SK-N-SH treated with all-trans-retinoic acid at 6 μM for 48 hours (cell line): Measurements from ENCODE around the gene PRRC2A.

ENCODE experiments used
- ARNTL ChIP-seq: fragments of 450-650 bp; formaldehyde crosslinking; IDR thresholded peaks from 2 replicates; pipeline ENCODE4 v1.5.0; 2020; ENCODE audit warnings: low read depth, mild to moderate bottlenecking, moderate library complexity, borderline replicate concordance
- CSDC2 ChIP-seq: fragments of 250-450 bp; sonication (Bioruptor Pico); IDR thresholded peaks from 2 replicates; pipeline ENCODE4 v1.5.0; 2020; ENCODE audit warnings: mild to moderate bottlenecking, moderate library complexity
- PATZ1 ChIP-seq: fragments of 250-450 bp; sonication (Bioruptor Pico); IDR thresholded peaks from 2 replicates; pipeline ENCODE4 v1.8.0; 2020; ENCODE audit warnings: mild to moderate bottlenecking, moderate library complexity, borderline replicate concordance
- TSHZ2 ChIP-seq: fragments of 250-450 bp; sonication (Bioruptor Pico); IDR thresholded peaks from 2 replicates; pipeline ENCODE4 v1.5.0; 2020; ENCODE audit warnings: mild to moderate bottlenecking, moderate library complexity
- ZFP3 ChIP-seq: fragments of 250-450 bp; sonication (Bioruptor Pico); IDR thresholded peaks from 2 replicates; pipeline ENCODE4 v1.5.0; 2020; ENCODE audit warnings: mild to moderate bottlenecking, moderate library complexity
- ZNF565 ChIP-seq: fragments of 450-650 bp; formaldehyde crosslinking; conservative IDR thresholded peaks from 2 replicates; pipeline ENCODE4 v1.5.0; 2020; ENCODE audit warnings: low read depth, mild to moderate bottlenecking, moderate library complexity
- ZNF70 ChIP-seq: fragments of 450-650 bp; formaldehyde crosslinking; IDR thresholded peaks from 2 replicates; pipeline ENCODE4 v1.5.0; 2020; ENCODE audit warnings: mild to moderate bottlenecking, moderate library complexity

GRCh38 chr6:31588871-31589650, 31.5 kb upstream of the PRRC2A start:
- no peak for TF ChIP-seq CSDC2
- no peak for TF ChIP-seq ARNTL
- TF ChIP-seq ZNF565 (CRISPR knock-in tag) = no peak
- TF ChIP-seq PATZ1 (CRISPR knock-in tag) = no peak
- no peak for TF ChIP-seq ZNF70 (CRISPR knock-in tag)
- TF ChIP-seq TSHZ2 (CRISPR knock-in tag) = no peak
- TF ChIP-seq ZFP3 (CRISPR knock-in tag) = no peak
